NCI-H146 (cell line): ENCODE results near the gene AHCY.
"Not testable (repeated sequence)": the region's sequence is repeated elsewhere in the genome, so short reads cannot be mapped to it uniquely, and the experiment has no call there.

Source experiments
- DNase-seq: peaks from one replicate; lab custom pipeline; 2025; lab: John Stamatoyannopoulos, UW

Gene AHCY

DNA sequence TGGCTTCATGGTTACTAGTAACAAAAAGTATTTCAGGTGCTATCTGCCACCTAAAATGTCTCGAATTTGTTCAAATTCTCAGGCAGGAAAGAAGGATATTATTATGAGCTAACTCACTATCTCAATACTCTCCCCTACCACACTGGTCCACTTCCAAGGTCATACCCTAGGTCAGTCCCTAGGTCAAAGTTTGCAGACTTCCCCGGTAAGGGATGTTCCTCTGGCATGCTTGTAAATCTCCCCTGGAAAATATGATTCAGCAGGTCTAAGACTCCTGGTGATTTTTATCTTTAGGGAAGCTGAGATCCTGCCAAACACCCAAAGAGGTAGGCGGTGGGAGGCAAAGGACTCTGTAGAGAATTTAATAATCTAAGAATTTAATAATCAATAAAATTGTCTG, 6.7 kb downstream of the AHCY start:
- no peak for DNase-seq

DNA sequence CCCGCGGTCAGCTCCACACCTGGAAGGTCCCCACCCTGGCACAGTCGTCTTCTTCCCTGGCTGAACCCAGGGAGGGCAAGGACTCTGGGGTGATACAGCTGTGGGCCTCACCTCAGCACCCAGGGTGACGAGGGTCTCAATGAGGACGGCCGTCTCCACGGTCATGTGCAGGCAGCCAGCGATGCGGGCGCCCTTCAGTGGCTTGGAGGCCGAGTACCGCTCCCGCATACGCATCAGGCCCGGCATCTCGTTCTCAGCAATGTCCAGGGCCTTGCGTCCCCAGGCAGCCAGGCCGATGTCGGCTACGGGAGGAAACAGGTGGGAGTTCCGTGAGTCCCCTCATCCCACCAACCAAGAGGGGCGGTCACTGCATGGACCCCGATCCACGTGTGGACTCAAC, 7.9 kb downstream of the AHCY start:
- DNase-seq, result no peak

DNA sequence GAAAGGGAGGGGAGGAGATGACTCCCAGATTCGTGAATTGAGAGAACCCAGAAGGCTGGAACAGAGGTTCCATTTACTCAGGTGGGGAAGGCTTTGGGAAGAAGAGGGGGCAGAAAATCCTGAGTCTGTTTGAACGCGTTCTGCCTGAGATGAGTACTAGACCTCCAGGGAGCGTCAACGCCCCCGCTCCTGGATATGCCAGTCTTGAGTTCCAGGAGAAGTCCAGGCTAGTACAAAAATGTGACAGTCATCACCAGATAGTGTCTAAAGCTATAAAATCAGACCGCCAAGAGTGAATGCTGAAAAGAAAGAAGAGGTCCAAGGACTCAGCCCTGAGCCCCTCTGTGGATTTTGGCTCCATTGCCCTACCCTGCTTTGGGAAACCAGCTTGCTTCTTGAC, 8.6 kb downstream of the AHCY start:
- no peak for DNase-seq

DNA sequence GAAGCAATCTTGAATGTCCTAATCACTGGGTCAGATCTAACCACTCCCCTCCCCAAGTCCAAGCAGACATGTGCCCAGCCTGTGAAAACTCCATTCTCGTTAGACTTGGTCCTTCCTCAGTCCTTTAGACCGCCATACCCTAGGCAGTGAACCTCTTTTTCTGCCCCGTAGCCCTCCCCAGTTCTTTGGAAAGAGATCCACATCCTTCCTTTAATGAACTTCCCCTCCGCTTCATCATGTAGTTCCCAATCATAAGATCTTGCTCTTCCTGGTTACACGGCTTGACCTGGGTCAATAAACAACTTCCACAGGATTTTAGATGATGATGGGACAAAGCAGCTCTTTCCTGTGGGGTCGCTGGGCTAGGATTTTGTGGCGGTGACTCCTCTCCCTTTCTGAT, 9.6 kb downstream of the AHCY start:
- DNase-seq, result no peak

DNA sequence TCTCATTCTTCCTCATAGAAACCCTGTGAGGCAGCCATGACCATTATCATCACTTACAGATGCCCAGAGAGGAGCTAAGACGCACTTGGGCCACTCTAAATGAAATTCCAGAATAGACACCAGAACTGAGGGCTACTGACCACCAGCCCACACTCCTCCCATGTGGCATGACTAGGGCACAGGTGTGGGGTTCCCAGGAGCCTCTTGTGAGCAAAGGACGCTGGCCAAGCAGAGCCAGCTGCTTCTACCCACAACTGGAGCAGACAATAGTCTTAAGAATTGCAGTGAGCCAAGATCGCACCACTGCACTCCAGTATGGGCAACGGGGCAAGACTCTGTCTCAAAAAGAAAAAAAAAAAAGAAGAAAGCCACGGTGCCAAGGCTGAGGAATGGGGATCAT, 10.0 kb downstream of the AHCY start:
- DNase-seq, result no peak

DNA sequence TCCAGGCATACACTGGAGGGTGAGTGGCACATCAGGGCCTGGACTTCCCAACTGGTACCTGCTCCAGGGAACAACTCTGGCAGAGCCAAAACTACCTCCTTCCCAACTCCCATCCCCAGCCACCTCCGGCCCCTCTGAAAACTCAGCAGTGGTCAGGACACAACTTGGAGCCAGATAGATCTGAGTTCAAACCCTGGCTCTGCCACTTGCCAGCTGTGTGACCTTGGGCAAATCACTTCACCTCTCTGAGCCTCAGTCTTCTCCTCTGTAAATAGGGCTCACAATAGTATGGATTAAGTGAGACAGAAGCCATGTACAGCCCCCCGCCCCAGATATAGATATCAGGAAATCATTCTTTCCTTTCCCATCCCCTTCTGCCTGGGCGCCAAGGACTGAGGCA, 10.7 kb downstream of the AHCY start:
- no peak for DNase-seq

DNA sequence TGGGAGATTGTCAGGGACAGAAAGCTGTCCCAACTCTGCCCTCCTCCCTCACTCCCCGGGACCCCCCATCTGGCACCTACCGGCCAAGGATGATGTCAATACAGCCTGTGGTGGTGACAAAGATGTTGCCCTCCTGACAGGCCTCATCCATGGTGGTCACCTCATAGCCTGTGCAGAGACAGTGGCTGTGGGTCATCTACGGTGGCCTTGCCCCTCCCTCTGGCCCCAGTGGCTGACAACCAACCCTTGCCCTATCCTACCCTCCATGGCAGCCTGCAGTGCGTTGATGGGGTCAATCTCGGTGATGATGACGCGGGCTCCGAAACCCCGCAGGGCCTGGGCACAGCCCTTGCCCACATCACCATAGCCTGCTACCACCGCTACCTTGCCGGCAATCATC, 12.7 kb downstream of the AHCY start:
- DNase-seq, result no peak

DNA sequence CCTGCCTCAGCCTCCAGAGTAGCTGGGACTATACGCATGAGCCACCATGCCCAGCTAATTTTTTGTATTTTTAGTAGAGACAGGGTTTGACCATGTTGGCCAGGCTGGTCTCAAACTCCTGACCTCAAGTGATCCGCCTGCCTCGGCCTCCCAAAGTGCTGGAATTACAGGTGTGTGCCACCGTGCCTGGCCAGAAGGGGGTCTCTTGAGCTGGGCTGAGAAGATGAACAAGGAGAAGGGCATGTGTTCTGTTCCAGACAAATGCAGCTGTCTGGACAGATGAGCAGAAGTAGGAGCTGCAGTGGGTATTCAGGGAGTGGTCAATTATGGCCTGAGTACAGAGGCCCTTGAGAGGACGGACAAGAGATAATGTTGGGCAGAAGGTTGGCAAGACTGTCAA, 15.7 kb downstream of the AHCY start:
- DNase-seq, result not testable (repeated sequence)

DNA sequence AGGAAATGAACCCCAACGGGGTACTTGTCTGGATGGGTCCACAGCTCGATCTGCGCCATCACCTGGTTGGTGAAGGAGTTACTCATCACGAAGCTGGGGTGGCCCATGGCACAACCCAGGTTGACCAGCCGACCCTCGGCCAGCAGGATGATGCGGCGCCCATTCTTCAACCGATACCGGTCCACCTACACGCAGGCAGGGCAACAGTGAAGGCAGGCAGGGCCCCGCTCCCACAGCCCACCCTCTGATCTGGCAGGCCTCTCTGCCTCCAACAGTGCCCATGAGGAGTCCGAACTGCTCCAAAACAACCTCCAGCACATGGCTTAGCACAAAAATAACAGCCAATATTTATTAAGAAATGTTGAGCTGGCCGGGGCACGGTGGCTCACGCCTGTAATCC, 17.7 kb downstream of the AHCY start:
- no peak for DNase-seq

DNA sequence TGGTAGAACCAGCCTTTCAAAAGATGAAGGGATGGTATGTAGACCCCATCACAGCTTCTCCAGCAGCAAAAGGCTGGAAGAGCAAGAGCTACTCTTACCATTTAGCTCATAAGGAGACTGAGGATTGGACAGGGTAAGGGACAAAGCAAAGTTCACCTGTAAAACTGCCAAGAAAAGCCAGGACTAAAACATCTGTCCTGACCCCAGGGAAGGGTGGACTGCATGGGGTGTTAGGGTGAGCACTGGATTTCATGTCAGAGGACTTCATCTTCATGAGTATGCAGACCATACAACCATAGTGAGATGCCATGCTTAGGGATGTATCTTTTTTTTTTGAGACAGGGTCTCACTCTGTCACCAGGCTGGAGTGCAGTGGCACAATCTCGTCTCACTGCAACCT, 19.3 kb downstream of the AHCY start:
- DNase-seq, result no peak

DNA sequence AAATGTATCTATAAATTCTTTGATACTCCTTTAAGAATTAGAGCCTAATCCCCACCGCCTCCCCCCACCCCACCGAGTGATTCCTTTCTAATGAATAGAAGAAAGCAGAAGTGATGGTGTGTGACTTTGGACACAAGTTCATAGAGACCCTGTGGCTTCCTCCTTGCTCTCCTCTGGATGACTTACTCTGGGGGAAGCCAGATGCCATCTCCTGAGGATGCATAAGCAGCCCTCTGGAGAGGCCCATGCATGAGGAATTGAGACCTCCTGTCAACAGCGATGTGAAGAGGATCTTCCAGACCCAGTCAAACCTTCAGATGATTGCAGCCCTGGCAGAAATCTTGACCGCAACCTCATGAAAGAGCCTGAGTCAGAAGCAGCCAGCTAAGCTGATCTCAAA, 21.1 kb downstream of the AHCY start:
- DNase-seq, result no peak

DNA sequence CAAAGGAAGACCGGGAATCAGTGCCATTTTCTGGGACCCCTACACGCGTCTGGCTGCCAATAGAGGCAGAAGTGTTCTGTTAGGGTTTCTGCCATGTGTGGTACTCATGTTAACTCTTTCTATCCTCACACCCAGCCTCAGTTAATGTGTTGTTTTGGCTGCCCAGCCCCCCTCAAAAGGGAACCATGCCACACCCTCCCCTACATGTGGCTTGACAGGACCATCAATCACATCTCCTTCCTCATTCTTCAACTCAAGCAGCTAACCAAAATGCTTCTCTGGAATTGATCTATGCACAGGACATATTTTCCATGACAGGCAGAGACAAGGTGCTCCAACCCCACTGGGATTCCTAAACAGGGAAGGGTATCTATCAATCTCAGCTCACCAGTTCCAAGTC, 22.0 kb downstream of the AHCY start:
- no peak for DNase-seq

DNA sequence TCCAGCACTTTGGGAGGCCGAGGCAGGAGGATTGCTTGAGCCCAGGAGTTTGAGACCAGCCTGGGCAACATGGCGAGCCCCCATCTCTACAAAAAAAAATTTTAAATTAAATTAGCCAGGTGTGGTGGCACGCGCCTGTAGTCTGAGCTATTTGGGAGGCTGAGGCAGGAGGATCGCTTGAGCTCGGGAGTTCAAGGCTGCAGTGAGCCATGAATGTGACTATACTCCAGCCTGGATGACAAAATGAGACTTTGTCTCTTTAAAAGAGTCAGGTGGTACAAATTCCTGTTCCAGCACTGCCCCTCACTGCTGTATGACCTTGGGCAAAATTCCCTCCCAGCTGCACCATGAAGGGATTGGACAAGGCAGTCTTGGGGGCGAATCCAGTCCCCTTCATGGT, 28.5 kb downstream of the AHCY start:
- DNase-seq, result no peak

DNA sequence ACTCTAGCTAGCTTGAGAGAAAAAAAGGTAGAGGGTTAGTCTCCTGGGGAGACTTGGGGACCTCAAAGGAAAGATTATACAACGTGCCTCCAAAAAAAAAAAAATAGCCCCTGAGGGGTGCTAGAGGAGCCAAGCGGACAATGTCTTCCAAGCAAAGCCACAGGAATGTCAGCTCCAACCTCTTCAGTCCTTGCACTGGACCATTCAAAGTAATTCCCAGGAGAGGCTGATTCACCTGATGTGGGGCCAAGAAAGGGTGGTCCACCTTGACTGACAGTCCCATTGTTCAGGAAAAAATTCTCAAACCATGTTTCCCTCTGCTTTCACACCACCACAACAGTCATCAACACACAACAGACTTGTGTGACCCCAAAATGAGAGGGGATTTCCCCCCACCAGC, 31.2 kb downstream of the AHCY start:
- no peak for DNase-seq

DNA sequence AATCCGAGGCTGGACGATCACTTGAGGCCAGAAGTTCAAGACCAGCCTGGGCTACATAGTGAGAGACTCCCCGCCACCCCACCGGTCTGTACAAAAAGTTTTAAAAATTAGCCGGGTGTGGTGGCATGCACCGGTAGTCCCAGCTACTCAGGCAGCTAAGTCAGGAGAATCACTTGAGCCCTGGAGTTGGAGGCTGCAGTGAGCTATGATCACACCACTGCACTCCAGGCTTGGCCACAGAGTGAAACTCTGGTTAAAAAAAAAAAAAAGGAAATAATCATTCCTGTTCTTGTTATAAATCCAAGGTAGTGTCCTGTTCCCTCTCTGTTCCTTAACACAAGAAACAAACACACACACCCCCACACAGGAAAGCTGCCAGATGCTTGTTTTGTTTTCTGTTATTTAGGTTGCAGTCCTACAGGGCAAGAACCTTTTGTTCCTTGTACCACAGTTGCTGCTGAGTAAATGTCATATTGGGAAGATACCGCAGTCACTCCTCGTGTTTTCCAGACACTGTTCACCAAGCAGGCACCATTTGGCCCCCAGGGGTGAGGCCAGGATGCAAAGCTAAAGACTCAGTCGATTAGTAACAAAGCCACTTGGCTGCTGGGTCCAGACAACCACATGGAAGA, 33.0 kb downstream of the AHCY start:
- no peak for DNase-seq

DNA sequence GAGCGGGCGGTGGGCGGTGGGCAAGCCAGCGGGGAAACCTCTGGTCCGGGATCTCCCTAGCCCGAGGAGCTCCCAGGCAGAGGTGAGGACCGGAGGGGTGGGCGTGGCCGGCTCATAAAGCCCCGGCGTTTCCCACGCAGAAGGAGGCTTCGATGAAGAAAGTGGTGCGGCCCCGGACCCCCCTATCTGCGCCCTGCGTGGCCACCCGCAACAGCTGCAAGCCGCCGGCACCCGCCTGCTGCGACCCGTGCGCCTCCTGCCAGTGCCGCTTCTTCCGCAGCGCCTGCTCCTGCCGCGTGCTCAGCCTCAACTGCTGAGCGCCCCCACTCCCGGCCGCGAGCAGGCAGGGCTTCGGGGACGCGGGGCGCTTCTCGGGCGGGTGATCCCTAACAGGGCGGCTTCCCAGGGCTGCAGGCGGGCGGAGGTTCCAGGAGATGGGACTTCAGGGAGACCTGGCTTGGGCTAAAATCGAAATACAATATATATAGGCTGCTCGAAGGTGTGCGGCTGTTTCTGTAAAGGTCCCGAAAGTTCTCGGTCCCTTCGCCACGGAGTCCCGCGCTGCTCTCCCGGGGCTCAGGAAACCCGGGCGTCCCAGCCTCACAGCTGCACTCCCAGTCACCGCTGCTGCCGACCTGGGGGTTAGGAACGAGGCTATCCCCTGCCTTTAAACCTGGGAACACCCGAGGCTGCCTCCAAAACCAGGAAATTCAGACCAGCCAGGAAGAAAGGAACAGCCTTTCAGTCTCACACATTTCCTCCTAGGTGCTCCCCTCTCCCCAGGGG, 34.1 kb downstream of the AHCY start:
- DNase-seq, result no peak

DNA sequence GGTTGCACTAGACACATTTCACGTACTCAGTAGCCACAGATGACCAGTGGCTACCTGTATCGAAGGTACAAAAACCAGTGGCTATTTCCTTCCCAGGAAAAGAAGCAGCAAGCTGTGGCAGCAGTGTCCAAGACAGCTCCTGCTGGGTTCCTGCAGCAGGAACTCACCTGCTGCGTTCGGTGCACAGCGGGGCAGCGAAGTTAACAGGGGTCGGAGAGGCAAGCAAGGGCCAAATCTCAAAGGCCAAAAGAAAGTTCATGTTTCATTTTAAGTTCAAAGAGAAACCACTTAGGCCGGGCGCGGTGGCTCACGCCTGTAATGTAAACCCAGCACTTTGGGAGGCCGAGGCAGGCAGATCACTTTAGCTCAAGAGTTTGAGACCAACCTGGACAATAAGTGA, 35.0 kb downstream of the AHCY start:
- no peak for DNase-seq

DNA sequence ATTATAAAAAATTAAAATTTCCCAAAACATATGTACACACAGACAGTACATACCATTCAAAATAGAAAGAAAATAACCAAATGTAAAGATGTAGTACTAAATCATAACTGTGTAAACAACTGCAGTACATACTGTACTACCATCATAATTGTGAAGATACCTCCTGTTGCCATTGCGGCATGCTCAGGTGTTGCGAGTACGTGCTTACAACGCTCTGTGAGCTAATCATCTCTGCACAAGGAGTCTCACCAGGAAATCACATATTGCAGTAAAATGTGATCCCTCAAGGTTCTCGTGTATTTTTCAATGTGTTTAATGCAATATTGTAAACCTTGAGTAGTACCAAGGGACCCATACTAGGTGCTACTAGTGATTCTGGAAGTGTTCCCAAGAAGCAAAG, 39.0 kb downstream of the AHCY start:
- no peak for DNase-seq

DNA sequence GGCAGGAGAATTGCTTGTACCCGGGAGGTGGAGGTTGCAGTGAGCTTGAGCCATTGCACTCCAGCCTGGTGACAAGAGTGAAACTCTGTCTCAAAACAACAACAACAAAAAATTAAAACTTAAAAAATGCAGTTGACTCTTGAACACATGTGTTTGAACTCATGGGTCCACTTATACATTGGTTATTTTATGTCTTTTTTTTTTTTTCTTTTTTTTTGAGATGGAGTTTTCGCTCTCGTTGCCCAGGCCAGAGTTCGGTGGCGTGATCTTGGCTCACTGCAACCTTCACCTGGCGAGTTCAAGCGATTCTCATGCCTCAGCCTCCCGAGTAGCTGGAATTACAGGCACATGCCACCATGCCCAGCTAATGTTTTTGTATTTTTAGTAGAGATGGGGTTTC, 39.7 kb downstream of the AHCY start:
- DNase-seq, result not testable (repeated sequence)

DNA sequence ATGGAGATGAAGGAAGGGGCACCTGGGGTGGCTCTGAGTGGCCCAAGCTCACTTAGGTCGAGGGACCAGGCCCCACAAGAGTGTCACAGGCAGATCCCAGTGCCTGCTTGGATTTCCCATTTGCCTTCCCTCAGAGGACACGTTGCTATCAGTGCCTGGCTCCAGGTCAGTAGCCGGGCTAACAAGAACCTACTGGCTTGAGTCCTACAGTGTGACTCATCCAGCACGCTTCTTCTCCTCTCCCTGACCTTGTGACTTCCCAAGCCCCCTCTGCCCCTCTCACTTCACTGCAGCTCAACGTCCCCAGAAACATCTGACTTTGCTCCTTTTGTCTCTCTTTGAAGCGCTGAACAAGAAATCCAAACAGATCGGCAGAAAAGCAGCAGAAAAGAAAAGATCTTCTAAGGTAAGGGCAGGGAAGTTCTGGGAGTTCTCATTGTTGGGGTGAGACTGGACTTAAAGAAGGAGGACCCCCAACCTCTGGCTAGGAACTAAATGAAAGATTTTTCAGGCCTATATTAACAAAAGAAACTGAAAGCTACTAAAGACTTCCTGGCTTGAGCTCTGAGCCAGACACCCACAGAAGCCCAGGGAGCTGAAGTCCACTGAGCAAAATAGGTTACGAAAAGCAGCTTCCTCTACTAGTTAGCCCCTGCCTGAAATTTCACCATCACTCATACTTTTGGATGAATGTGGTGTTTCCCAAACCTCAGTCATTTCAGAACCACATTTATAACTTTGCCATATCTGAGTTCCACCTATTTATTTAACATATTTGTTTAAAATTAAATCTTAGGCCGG, 40.5 kb downstream of the AHCY start:
- no peak for DNase-seq

DNA sequence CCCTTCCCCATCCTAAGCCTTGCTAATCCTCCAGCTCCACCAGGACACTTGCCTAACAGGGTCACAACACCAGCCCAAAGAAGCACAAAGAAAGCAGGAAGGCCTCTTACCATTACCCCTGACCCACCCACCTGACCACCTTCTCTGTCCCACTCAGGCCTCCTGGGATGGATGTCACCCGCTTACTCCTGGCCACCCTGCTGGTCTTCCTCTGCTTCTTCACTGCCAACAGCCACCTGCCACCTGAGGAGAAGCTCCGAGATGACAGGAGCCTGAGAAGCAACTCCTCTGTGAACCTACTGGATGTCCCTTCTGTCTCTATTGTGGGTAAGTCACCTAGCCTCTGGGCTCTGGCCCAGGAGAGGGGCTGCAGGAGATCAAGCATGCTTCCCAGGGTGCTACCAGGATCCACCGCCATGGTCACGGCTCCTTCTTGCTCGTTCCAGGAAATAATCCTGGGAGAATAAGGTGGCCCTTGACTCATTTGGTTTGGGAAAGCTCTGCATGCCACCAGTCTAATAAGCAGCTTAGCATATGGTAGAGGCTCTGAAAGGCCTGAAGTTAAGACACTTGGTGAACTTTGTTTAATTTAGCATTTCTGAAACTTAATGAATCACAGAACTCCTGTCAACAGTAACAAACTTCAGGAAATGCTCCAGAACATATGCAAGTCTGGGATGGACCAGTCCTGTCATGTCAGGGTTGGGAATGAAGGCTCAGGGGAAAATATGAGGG, 42.8 kb downstream of the AHCY start:
- DNase-seq, result no peak

DNA sequence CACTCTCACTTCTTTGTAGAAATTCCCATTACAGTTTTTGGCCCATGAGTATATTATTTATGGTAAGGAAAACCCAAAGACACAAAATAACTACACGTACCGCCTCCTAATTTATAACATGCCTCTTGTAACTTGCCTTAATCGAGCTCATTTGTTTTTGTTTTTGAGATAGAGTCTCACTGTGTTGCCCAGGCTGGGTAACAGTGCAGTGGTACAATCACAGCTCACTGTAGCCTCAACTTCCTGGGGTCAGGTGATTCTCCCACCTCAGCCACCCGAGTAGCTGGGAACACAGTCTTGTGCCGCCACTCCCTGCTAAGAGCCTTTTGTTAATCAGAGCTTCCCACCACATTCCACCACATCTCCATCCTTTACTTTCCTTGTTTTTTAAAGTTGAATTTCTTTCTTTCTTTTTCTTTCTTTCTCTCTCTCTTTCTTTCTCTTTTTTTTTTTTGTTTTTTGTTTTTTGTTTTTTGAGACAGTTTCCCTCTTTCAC, 46.5 kb downstream of the AHCY start:
- no peak for DNase-seq
